ENCODE results near the gene TMEM179.

Gene TMEM179

DNA sequence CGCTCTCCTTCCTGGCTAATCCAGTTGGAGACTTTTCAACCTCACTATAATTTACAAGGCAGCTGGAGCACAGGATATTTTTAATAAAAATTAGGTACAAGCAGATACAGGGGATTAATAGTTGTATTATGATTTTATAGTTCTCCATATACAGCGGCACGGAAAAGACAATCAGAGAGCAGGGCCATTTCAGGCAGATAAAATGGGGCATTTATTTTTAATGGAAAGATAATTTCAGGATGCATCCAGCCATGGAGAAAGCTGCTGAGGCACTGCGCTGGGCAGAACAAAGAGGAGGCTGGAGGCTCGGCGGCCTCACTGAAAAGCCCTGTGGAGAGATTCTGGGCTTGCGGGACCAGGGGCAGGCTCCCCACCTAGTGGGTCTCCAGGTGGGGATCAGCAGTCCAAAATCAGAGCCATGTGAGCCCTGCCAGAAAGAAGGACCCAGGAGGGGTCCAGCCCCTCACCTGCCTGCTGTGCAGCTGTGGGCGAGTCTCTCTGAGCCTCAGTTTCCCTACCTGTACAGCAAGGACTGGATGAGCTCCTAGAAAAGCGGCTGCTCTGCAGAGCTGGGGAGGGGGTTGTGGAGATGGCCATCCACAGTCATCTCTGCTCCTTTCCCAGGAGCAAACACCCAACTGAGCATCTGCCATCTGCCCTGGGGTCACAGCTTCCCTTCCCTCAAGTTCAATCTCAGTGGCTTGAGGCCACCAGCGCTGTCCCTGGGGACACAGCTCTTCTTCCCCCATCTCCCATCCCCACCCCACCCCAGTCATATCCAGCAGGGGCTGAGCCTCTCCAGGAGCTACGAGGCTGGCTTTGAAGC is 48.9 kb downstream of the TMEM179 start:
- no peak overlapping the region for H3K4me3 ChIP-seq (ENCODE audit: low read length)
- TF ChIP-seq, protein P1, sequence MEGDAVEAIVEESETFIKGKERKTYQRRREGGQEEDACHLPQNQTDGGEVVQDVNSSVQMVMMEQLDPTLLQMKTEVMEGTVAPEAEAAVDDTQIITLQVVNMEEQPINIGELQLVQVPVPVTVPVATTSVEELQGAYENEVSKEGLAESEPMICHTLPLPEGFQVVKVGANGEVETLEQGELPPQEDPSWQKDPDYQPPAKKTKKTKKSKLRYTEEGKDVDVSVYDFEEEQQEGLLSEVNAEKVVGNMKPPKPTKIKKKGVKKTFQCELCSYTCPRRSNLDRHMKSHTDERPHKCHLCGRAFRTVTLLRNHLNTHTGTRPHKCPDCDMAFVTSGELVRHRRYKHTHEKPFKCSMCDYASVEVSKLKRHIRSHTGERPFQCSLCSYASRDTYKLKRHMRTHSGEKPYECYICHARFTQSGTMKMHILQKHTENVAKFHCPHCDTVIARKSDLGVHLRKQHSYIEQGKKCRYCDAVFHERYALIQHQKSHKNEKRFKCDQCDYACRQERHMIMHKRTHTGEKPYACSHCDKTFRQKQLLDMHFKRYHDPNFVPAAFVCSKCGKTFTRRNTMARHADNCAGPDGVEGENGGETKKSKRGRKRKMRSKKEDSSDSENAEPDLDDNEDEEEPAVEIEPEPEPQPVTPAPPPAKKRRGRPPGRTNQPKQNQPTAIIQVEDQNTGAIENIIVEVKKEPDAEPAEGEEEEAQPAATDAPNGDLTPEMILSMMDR (conservative IDR thresholded peaks at IDR 0.05; ENCODE audit: low read depth, low read length): no peak

GRCh38 chr14:104554608-104555429 is 49.8 kb downstream of the TMEM179 start:
- no peak for DNase-seq (ENCODE audit: low read depth)
- TF ChIP-seq, protein P1 (conservative IDR thresholded peaks at IDR 0.05; ENCODE audit: low read depth, low read length): no peak
- no peak overlapping the region for H3K4me3 ChIP-seq (ENCODE audit: low read length)

More for the DNA sequence above, 48.9 kb downstream of the TMEM179 start:
- no peak for DNase-seq (ENCODE audit: low read depth)

DNA sequence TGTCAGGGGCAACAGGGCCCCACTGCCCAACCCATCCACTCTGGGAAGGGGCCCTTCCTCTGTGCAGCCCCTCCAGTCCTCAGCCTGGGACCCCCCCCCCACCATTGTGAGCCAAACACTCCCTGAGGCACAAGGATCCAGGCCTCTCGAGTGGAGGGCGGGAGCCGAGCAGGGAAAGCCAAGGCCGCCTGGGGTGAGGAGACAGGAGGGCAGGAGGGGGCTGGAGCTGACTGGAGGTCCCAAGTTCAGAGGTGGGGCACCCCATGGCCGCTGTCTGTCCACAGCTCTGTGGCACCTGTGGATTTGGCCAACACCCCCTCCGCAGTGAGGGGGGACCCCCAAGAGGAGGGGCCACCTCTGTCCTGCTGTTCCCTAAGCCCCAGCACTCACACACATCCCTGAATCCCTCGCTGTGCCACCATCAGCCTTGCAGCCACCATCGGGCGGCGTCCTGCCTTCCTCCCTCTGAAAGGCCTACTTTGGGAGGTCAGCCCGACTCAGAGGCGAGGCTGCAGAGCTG is 50.4 kb downstream of the TMEM179 start:
- TF ChIP-seq, protein P1 (conservative IDR thresholded peaks at IDR 0.05; ENCODE audit: low read depth, low read length): no peak
- no peak overlapping the region for H3K4me3 ChIP-seq (ENCODE audit: low read length)
- no peak for DNase-seq (ENCODE audit: low read depth)

DNA sequence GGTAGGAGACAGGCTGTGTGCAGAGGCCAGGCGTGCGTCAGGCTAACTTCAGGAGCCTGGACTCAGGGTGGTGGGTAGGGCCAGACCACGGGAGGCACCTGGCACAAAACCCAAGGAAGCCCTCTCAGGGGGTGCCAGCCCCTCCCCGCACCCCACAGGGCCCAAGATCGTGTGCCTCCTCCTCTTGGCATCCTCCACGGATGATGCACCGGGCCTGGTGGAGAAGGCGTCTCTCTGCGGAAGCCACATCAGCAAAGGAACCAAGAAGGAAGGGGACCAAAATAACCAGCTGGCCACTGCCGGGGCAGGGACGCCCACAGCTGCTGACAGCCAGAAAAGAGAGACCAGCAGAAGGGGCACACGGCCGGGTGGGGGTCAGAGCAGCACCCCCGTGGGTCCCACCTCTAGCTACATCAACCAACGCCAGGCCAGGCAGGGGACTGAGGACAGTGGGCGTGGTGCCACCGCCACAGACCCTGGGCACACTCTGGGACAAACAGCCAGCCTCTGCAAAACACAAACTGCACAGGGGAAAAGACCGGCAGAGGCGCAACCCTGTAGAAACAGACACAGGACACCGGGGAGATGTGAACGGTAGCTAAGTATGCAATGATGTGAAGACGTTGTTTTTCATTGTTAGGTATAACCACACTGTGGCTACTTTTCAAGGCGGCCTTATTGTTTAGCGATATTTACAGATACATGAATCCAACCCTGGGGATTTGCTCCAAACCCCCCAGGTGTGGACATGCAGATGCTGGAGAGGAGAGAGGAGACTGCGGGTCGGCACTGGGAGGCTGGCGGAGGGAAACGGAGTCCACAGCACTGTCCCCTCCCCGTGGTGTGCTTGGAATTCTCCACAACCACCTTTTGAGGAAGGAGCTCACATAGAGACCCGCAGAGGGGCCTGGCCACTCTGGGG is 51.1 kb downstream of the TMEM179 start:
- no peak for DNase-seq (ENCODE audit: low read depth)
- no peak overlapping the region for H3K4me3 ChIP-seq (ENCODE audit: low read length)
- TF ChIP-seq, protein P1 (conservative IDR thresholded peaks at IDR 0.05; ENCODE audit: low read depth, low read length): no peak

- DNase-seq (ENCODE audit: low read depth): no peak
- TF ChIP-seq, protein P1 (conservative IDR thresholded peaks at IDR 0.05; ENCODE audit: low read depth, low read length): no peak
- H3K4me3 ChIP-seq (ENCODE audit: low read length): no peak overlapping the region
Observed at GRCh38 chr14:104552738-104553125, 51.8 kb downstream of the TMEM179 start.
